Fibroblast of mammary gland (primary cell): ENCODE data around the gene DERL3.

ENCODE experiments used
- DNase-seq: peaks from one replicate; pipeline ENCODE4 v3.0.0-alpha.2; 2010; ENCODE audit warnings: low read depth
- H3K4me3 ChIP-seq: 2 replicates; pipeline ENCODE4 v1.5.1; 2011; ENCODE audit warnings: low read depth, mild to moderate bottlenecking, low read length, moderate library complexity; ENCODE audit not compliant: control insufficient read depth
- TF ChIP-seq, protein P1 (sequence below): conservative IDR thresholded peaks from 2 replicates; pipeline ENCODE4 v1.5.1; 2011; ENCODE audit warnings: low read depth, low read length, inconsistent platforms; ENCODE audit not compliant: control insufficient read depth, insufficient read depth

Gene DERL3

DNA sequence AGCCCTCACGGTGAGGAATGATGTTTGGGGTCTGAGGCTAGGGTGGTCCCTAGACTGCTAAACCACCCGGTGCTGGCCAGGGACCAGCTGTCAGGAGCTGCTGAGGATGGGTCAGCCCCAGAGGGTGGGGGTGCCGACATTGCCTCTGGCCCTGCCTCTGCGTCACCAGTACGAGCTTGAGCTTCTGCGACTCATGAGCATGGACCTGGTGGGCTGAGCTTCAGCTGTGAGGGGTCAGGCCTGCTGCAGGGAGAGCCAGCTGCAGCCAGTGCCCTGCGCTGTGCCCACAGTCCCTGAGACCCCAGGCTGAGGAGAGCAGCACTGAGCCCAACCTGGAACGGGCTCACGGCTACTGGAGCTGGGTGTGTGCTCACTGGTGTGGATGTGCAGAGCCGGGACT is 7.0 kb downstream of the DERL3 start:
- no peak for DNase-seq
- TF ChIP-seq, protein P1, sequence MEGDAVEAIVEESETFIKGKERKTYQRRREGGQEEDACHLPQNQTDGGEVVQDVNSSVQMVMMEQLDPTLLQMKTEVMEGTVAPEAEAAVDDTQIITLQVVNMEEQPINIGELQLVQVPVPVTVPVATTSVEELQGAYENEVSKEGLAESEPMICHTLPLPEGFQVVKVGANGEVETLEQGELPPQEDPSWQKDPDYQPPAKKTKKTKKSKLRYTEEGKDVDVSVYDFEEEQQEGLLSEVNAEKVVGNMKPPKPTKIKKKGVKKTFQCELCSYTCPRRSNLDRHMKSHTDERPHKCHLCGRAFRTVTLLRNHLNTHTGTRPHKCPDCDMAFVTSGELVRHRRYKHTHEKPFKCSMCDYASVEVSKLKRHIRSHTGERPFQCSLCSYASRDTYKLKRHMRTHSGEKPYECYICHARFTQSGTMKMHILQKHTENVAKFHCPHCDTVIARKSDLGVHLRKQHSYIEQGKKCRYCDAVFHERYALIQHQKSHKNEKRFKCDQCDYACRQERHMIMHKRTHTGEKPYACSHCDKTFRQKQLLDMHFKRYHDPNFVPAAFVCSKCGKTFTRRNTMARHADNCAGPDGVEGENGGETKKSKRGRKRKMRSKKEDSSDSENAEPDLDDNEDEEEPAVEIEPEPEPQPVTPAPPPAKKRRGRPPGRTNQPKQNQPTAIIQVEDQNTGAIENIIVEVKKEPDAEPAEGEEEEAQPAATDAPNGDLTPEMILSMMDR: no peak
- no peak overlapping the region for H3K4me3 ChIP-seq

DNA sequence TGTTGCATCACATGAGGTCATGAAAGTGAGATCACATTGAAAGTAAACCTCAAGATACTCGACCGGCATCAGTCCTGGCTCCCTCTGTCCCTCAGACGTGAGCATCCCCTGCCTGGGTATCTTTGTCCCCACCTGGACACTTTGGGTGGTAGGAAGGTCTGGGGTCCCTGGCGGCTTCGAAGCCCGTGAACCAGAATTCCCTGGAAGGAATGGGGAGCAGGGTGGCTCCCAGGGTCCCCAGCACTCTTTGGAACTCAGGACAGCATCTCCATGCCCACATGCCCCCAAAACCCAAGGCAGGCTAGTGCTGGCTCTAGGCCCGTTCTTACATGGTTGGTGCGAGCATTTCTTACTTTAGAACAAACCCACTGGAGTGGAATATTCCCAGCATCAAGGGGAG is 7.5 kb downstream of the DERL3 start:
- H3K4me3 ChIP-seq: no peak overlapping the region
- TF ChIP-seq, protein P1: no peak
- DNase-seq: no peak

DNA sequence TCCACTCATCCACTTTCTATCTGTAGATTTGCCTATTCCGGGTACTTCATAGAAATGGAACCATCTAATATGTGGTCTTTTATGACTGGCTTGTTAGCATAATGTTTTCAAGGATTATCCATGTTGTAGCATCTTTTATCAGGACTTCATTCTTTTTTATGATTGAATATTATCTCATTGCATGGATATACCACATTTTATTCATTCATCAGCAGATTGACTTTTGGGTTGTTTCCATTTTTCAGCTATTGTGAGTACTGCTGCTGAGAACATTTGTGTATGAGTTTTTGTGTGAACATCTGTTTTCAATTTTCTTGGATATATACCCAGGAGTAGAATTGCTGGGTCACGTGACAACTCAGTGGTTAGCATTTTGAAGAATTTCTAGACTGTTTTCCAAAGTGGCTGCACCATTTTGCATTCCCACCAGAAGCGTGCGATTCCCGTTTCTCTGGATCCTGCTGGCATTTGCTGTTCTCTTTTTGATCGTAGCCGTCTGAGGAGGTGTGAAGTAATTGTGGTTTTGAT is 8.9 kb downstream of the DERL3 start:
- peak; percentile 94 for DNase-seq
- H3K4me3 ChIP-seq: no peak overlapping the region
- TF ChIP-seq, protein P1: no peak

DNA sequence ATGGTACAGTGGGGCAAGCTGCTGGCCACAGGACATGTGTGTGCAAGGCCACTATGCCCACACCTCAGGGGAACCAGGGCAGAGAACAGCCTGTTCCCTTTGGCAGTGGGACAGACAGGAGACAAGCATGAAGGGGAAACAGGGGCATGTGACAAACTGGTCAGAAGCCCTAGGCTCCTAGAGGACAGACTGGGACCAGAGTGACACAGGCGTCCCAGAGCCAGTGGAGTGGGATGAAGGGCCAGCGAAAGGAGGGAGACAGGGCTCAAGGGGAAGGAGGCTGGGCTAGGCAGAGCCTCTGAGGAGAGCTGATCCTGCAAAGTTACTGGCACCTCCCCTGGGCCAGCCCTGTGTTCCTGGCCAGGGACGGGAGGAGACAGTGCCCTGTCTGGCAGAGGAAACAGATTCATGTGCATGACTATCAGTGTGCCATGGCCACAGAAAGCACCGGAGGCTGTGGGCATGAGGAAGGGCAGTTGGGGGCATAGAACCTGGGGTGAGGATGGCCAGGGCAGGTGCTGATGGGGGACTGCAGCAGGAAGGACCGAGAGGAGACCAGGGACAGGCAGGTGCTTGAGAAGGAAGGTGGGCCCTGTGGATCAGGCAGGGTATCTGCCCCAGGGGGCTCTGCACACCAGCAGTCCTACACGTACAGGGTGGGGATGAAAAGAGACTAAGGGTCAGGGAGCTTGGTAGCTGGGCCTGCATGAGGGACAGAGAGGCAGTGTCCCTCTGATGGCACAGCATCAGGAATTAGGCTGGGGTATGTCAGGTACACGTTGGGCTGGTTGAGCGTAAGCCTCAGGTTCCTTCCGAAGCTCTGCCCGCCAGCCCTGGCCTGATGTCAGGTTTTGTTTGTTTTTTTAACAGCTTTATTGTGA is 9.8 kb downstream of the DERL3 start:
- DNase-seq: no peak
- H3K4me3 ChIP-seq: no peak overlapping the region
- TF ChIP-seq, protein P1: no peak

DNA sequence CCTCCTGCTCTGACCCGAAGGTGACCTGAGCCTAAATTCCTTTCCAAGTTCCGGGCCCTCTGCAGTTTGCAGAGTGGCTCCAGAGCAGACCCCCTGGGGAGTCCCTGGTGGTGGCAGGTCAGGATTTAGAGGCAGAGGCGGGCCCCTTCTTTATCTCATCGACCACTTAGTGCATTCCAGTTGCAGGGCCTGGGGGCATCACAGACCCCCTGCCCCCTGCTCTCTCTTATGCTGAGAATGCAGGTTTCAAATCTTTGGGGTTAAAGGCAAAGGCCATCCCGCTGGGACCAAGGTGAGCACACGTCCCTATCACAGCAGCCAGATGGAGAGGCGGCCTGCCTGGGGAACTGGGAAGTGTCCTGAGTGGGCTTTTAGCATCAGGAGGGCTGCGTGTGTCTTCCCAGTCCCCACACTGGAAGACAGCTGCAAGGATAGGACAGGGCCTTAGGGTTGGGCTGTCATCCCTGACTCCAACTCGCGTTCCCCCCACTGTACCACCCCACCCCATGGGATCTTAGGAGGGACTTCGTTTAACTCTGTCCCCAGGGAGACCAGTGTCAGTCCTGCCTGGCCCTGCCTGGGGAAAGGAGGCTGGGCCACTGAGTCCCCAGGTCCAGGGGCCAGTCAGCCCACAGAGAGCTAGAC is 11.3 kb downstream of the DERL3 start:
- TF ChIP-seq, protein P1: no peak
- no peak overlapping the region for H3K4me3 ChIP-seq
- DNase-seq: no peak

DNA sequence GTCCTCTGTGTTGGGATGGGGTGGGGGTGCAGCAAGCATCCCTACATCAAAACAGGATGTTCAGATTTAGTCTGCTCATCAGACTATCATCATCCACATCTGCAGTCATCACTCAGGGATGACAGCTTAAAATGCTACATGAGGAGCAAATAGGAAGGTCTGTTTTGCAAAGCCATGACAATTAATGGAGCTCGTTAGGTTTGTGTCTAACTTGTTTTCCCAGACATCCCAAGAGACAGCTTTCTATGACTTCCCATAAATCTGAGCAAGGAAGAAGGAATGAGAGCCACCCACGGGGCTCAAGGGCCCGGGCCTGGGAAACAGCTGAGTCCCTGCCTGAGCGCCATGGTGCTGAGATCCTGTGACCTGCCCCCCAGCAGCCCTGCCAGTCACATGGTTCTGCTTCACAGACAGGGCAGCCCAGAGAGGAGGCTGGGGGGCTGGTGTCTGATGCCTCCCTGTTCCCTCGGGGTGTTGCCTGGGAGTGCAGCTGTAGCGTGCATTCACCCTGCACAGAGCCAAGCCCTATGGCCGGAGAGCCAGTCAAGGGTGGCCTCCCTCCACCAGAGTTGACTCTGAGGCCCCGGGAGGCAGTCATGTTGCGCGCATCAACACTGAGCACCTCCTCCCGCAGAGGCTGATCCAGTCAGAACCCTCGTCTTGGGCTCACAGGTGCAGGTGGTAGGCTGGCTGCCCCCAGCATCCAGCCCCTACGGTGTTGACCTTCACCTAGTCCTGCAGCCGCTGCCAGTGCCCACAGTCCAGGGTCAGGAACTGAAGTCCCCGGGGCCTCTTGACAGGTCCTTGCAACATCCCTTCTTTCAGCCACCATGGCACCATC is 12.1 kb downstream of the DERL3 start:
- TF ChIP-seq, protein P1: no peak
- no peak overlapping the region for H3K4me3 ChIP-seq
- DNase-seq: peak; percentile 87
